ENCODE measurements around the gene BCL7A.
"Not testable (repeated sequence)": the region's sequence is repeated elsewhere in the genome, so short reads cannot be mapped to it uniquely, and the experiment has no call there.

GRCh38 chr12:122105496-122105895 lies 83.8 kb downstream of the BCL7A start:
- not testable (repeated sequence) for TF ChIP-seq NRF1 (IDR thresholded peaks at IDR 0.05; ENCODE audit: low read depth, low read length); NFIC (IDR thresholded peaks at IDR 0.05; ENCODE audit: borderline replicate concordance); CTCF (IDR thresholded peaks at IDR 0.05); EZH2phosphoT487 (IDR thresholded peaks at IDR 0.05; ENCODE audit: borderline replicate concordance, low read depth); RFX5 (IDR thresholded peaks at IDR 0.05; ENCODE audit: low read length); TAF1 (IDR thresholded peaks at IDR 0.05; ENCODE audit: borderline replicate concordance, low read depth, low read length); RAD21 (IDR thresholded peaks at IDR 0.05; ENCODE audit: low read length)
